Natural killer cell (primary cell): ENCODE results near the gene CFAP43. TPM values are rescaled to one million over a fixed set of nuclear protein-coding genes. Genes with fewer than 3 reads are reported as not detected.

ENCODE experiments used
- ATAC-seq, 3 donors: fragments of 150-1000 bp in 2 of 3; fragments of 200-7000 bp in 1 of 3; cut with Tn5 transposase; 1 replicate in 1 of 3; 2 replicates in 2 of 3; pipeline ENCODE4 v1.10.0; 2021; ENCODE audit warnings: mild to moderate bottlenecking in 2 of 3, moderate library complexity in 2 of 3
- DNase-seq, 2 donors: peaks; one replicate each; pipeline versions ENCODE4 v3.0.0 to v3.0.0-alpha.2; 2013 to 2021; ENCODE audit warnings: mixed read lengths in 1 of 2
- H3K27ac ChIP-seq: one replicate; pipeline ENCODE4 v1.5.1; 2013; ENCODE audit warnings: mild to moderate bottlenecking, low read length
- H3K27me3 ChIP-seq: one replicate; pipeline ENCODE4 v1.6.1; 2013; ENCODE audit warnings: low read length; ENCODE audit not compliant: control insufficient read depth, insufficient read depth
- H3K36me3 ChIP-seq: one replicate; pipeline ENCODE4 v1.6.1; 2013; ENCODE audit warnings: low read length; ENCODE audit not compliant: control insufficient read depth, insufficient read depth
- H3K4me1 ChIP-seq: one replicate; pipeline ENCODE4 v1.6.1; 2013; ENCODE audit warnings: low read length; ENCODE audit not compliant: control insufficient read depth, insufficient read depth
- H3K4me3 ChIP-seq: one replicate; pipeline ENCODE4 v1.5.1; 2013; ENCODE audit warnings: low read length
- H3K9me3 ChIP-seq: one replicate; pipeline ENCODE4 v1.6.1; 2013; ENCODE audit warnings: low read length; ENCODE audit not compliant: control insufficient read depth, insufficient read depth
- H3K27ac Mint-ChIP-seq, 2 donors: one replicate each; pipeline ENCODE4 v1.8.0; 2022; ENCODE audit warnings: mild to moderate bottlenecking in 2 of 2, mixed read lengths in 2 of 2, moderate library complexity in 1 of 2
- H3K27me3 Mint-ChIP-seq, 2 donors: one replicate each; pipeline ENCODE4 v1.8.0; 2022; ENCODE audit warnings: low read depth in 2 of 2, mixed read lengths in 2 of 2
- H3K36me3 Mint-ChIP-seq: one replicate; pipeline ENCODE4 v1.8.0; 2022; ENCODE audit warnings: mixed read lengths
- H3K4me1 Mint-ChIP-seq, 2 donors: one replicate each; pipeline ENCODE4 v1.8.0; 2022; ENCODE audit warnings: mixed read lengths in 2 of 2
- H3K4me3 Mint-ChIP-seq: one replicate; pipeline ENCODE4 v1.8.0; 2022; ENCODE audit warnings: mild to moderate bottlenecking, moderate library complexity, mixed read lengths
- H3K9me3 Mint-ChIP-seq, 2 donors: one replicate each; pipeline ENCODE4 v1.8.0; 2022; ENCODE audit warnings: mixed read lengths in 2 of 2
- CTCF ChIP-seq: fragments of 200-600 bp; IDR thresholded peaks from one replicate; pipeline ENCODE4 v1.8.0; 2022; ENCODE audit warnings: antibody characterized with exemption
- WGBS: methylation state at CpG from one replicate; pipeline ENCODE4 v1.1.7; 2013; ENCODE audit warnings: missing lambda C conversion rate; ENCODE audit not compliant: insufficient coverage; 5-methylcytosine and 5-hydroxymethylcytosine counted together
- intact Hi-C: fragments of 100-400 bp; cut with micrococcal nuclease; formaldehyde crosslinking; loops from one replicate; pipeline ENCODE4 v1.14.2; 2022
- total RNA-seq, 4 donors: library from RNA; stranded (reverse); fragments of 120-200 nt in 1 of 4; gene quantifications; one replicate each; pipeline versions ENCODE4 v1.2.3 to v1.2.4, GENCODE V29; 2013 to 2022

CFAP43 gene
- total RNA-seq, 3 donors from 2014 or later (not counting 1 experiment from before 2014, with no cell fraction given): 0.16 TPM; not detected in 2

DNA sequence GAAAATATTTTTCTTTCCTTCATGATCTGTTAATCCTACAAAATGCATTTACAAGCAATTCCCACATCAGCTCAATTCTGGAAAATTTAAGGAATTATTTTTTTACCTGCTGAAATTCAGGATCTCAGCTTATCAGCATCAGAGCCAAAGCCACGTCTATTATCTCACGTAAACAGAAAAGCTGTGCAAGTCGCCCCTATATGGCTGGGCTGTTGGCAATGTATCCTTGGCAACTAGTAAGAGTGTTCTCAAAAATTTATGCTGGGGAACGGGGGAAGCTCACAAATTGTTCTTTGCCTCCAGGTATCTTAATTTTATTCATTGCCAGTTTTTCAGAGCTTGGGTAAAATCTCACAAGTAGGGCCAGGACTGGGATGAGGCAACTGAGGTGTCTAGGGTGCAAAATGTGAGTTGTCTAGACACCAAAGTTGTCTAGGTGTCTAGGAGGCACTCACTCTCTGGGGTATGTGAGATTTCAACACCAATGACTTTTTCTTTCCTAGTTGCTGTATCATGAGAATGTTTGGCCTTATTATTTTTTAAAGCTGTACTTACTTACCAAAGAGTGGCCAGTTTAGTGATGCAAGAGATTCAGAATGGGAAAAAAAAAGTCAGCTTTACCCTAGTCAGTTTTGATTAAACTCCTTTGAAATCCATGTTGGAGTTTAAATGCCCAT lies 41.9 kb upstream of the CFAP43 start:
- no peaks in the 10 kb centered on the region for H3K9me3 ChIP-seq
- Mint-ChIP-seq H3K27ac (no peak overlapping the region), H3K36me3 (no peaks in the 10 kb centered on the region), H3K9me3 (no peaks in the 10 kb centered on the region), H3K4me3 (no peak overlapping the region), H3K4me1 (peaks cover 0 to 8% of the 10 kb centered on the region in 2 donors), H3K27me3 (peaks cover 13 to 16% of the 10 kb centered on the region in 2 donors)
- no peak overlapping the region for H3K27ac ChIP-seq
- intact Hi-C loops: no loop called here
- no peaks in the 10 kb centered on the region for H3K36me3 ChIP-seq
- peaks cover 13% of the 10 kb centered on the region for H3K27me3 ChIP-seq
- no peak overlapping the region for H3K4me3 ChIP-seq
- DNase-seq (no peak), ATAC-seq (no peak)
- TF ChIP-seq CTCF: no peak
- 92% methylated on average over 4 of the region's 4 CpGs for WGBS
- peaks cover 14% of the 10 kb centered on the region for H3K4me1 ChIP-seq

- 88% methylated on average over 1 of the region's 1 CpG for WGBS
- intact Hi-C loops: no loop called here
- no peak for ATAC-seq
Measured at GRCh38 chr10:104273286-104273685, 41.1 kb upstream of the CFAP43 start.

DNA sequence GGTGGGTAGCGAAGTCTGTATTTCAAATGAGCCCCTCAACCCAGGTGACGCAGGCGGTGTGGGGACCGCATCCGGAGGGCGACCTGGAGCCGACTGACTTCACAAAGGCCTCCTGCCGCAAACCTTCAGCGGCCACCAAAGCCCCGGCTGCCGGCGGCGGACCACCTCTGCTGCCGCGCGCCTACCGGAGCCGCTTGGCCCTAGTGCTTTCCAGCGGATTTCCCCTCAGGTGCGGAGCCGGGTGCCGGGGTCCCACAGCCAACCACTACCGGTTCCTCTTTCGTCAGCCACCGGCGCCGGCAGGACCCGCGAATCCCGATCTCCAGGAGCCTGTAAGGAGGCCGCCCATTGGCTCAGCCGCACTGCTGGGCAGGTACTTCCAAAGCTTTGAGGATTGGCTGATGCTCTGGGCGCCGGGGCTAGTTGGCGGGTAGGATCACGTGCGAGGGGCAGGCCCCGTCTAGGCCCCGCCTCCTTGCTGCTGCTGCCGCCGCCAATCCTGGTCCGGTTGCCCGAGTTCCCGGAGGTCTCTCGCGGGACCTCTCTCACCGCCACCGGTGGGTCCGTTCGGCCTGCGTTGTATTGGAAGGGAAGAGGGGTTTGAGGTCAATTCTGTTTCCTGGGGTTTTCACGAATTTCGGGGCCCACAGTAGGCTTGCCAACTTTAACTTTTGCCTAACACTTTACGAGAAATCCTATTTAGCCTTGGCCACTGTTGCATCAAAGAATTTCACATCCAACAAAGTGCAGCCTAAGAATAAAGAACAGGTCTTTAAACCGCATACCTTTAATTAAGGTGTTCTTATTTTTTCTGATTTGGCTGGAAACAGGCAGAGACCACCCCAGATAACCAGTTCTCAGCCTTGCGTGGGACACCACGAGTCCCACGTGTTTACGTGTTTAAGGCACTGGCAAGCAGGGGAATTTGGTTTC lies 36.8 kb upstream of the CFAP43 start, which contains the start of gene GSTO2:
Gene GSTO2, plus strand, starts transcription at position 472 of the 933 bp plus-strand sequence. CDS start 5,732 bp downstream, outside the sequence.
- Histone ChIP-seq H3K4me1 (peaks cover 19% of the 10 kb centered on the region), H3K36me3 (peaks cover 26% of the 10 kb centered on the region), H3K27me3 (peaks cover under 1% of the 10 kb centered on the region), H3K4me3 (peak within 1 kb of the TSS; percentile 74), H3K9me3 (no peaks in the 10 kb centered on the region), H3K27ac (peak within 1 kb of the TSS; percentile 80)
- intact Hi-C loops: loop anchor here (1.0 to 10.0 kb wide), 8 partner anchors 13 to 464 kb away; partner anchors contain the start of genes CFAP43, ITPRIP, SFR1 and STN1
- peaks cover 0 to 2% of the 10 kb centered on the region in 2 donors for H3K27me3 Mint-ChIP-seq
- H3K27ac Mint-ChIP-seq: peak within 1 kb of the TSS; percentile 94 to 97
- H3K36me3 Mint-ChIP-seq: peaks cover 7% of the 10 kb centered on the region
- peak; percentile 96 to 99 for DNase-seq
- H3K9me3 Mint-ChIP-seq: no peaks in the 10 kb centered on the region
- TF ChIP-seq CTCF: no peak
- peak within 1 kb of the TSS; percentile 90 for H3K4me3 Mint-ChIP-seq
- peak; percentile 90 to 98 (median 93) for ATAC-seq
- peaks cover 28 to 31% of the 10 kb centered on the region in 2 donors for H3K4me1 Mint-ChIP-seq
- 2% methylated on average over 59 of the region's 59 CpGs for WGBS

More at GRCh38 chr10:104273286-104273685, 41.1 kb upstream of the CFAP43 start:
- no peak for TF ChIP-seq CTCF
- H3K4me3 ChIP-seq: no peak overlapping the region
- Mint-ChIP-seq H3K36me3 (peaks cover 2% of the 10 kb centered on the region), H3K27me3 (peaks cover 9 to 13% of the 10 kb centered on the region in 2 donors), H3K27ac (no peak overlapping the region), H3K9me3 (no peaks in the 10 kb centered on the region), H3K4me1 (peaks cover 4 to 15% of the 10 kb centered on the region in 2 donors), H3K4me3 (no peak overlapping the region)
- H3K27me3 ChIP-seq: peaks cover 13% of the 10 kb centered on the region
- H3K9me3 ChIP-seq: no peaks in the 10 kb centered on the region
- H3K4me1 ChIP-seq: peaks cover 16% of the 10 kb centered on the region
- DNase-seq: no peak
- H3K36me3 ChIP-seq: no peaks in the 10 kb centered on the region
- no peak overlapping the region for H3K27ac ChIP-seq
